Measurements from ENCODE around the gene KDF1. TPM values are rescaled to one million over a fixed set of nuclear protein-coding genes. Genes with fewer than 3 reads are reported as not detected.

The KDF1 gene
- total and polyA plus RNA-seq, 12 donors = 0.15 to 0.26 (median 0.22) TPM; not detected in 7

DNA sequence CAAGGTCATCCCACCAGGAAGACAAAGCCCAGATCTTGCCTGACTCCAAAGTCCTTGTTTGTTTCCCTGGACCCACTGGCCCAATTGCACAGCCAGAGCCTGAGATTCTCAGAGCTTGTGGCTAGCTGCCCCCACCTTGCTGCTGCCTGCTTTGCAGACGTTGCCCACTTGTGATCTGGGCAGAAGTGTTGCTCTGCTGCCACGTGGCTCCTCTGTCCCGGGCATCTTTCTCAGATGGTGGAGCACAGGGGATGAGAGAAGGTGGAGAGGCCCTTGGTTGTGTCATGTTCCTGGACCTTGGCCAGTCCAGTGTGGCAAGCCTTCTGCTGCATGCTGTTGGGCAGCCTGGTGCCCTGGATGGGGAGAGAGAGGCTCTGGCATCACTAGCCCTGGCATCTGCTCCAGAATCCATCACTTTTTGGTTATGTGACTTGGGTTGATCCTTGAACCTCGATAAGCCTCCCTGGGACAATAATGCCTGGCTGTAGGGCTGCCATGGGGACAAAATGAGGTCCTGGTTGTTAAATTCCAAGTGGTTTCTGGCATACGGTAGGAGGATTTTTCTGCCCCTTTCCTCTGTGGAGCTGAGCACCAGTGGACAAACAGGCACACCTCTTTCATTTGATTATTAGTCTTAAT is 44.9 kb downstream of the KDF1 start:
- DNase-seq (peak; percentile 53 to 66), ATAC-seq (peak; percentile 30 to 79 (median 56))
- Histone ChIP-seq H3K4me1 (peaks cover 0 to 28% (median 4%) of the 10 kb centered on the region in 9 donors), H3K27ac (peak overlapping the region in 9 of 10 donors; percentile 44 to 96 (median 94)), H3K9me3 (no peaks in the 10 kb centered on the region), H3K36me3 (peaks cover 0 to 6% (median 0%) of the 10 kb centered on the region in 9 donors), H3K27me3 (no peaks in the 10 kb centered on the region), H3K4me3 (no peak overlapping the region)
- intact Hi-C loops (cut with DNase I) = no loop called here
- TF ChIP-seq, protein P1, sequence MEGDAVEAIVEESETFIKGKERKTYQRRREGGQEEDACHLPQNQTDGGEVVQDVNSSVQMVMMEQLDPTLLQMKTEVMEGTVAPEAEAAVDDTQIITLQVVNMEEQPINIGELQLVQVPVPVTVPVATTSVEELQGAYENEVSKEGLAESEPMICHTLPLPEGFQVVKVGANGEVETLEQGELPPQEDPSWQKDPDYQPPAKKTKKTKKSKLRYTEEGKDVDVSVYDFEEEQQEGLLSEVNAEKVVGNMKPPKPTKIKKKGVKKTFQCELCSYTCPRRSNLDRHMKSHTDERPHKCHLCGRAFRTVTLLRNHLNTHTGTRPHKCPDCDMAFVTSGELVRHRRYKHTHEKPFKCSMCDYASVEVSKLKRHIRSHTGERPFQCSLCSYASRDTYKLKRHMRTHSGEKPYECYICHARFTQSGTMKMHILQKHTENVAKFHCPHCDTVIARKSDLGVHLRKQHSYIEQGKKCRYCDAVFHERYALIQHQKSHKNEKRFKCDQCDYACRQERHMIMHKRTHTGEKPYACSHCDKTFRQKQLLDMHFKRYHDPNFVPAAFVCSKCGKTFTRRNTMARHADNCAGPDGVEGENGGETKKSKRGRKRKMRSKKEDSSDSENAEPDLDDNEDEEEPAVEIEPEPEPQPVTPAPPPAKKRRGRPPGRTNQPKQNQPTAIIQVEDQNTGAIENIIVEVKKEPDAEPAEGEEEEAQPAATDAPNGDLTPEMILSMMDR (IDR thresholded peaks at IDR 0.05) = no peak
- 37 to 44% methylated on average over 5 of the region's 5 CpGs for WGBS, 2 donors

DNA sequence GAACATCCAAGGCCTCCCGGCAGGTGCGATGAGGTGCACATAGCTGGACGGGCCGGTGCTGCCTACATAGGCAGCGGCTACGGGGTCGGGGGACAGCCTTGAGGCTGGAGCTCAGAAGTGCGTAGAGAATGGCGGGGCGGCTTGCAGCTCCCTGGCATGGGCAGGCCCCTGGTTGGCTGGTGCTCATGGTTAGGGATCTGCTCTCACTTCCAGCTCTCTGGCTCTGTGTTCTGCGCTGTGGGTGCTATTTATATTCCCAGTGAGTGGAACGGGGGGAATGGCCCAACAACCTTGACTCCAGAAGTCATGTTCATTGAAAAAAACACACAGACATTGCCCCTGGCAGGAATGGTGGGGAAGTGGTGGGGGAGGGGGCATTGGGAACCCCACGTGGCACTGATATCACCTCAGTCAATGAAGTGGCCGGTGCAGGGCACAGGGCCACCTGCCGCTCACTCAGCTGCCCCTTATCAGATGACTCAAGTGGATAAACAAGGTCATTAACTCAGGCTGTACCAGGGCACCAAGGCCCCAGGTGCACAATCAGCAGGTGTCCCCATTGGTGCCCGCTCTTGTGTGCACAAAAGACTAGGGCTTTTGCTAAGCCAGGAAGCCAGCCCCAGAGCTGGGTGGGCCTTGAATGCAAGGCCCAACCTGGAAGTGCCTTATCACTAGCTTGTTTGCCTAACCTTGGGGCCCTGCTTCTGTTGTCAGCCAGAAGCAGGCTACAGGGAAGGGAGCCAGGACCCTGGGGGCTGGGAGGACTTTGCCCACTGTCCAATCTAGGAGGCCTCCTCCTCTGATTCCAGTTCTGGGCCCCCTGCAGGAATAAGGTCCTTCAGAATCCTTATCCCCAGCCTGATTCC is 46.3 kb downstream of the KDF1 start, which contains the start of gene NR0B2:
Gene NR0B2 (minus strand): TSS at position 222 of the 866 bp plus-strand sequence. CDS start 35 bp downstream, at position 187.
- 42 to 47% methylated on average over 16 of the region's 16 CpGs for WGBS, 2 donors
- Histone ChIP-seq H3K4me1 (peaks cover 0 to 28% (median 4%) of the 10 kb centered on the region in 9 donors), H3K27me3 (no peaks in the 10 kb centered on the region), H3K9me3 (no peaks in the 10 kb centered on the region), H3K4me3 (peak within 1 kb of the TSS; percentile 31 to 59 (median 52)), H3K36me3 (peaks cover 0 to 9% (median 0%) of the 10 kb centered on the region in 9 donors), H3K27ac (peak within 1 kb of the TSS; percentile 81 to 96 (median 94))
- intact Hi-C loops (cut with DNase I) = no loop called here
- TF ChIP-seq, protein P1 (IDR thresholded peaks at IDR 0.05) = no peak
- peak; percentile 56 to 68 for DNase-seq
- ATAC-seq = peak; percentile 76 to 91 (median 84)

DNA sequence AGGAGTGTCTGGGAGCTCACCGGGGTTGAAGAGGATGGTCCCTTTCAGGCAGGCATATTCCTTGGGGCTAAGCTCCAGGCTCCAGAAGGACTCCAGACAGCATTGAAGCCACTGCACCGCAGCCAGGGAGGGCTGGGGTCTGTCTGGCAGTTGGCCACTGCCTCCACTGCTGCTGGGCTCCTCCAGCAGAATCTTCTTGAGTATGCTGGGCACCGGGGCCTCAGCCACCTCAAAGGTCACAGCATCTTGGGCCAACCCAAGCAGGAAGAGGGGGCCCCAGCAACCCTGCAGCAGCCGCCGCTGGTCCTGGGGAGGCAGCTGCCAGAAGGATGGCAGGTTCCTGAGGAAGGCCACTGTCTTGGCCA is 46.9 kb downstream of the KDF1 start:
- TF ChIP-seq, protein P1 (IDR thresholded peaks at IDR 0.05) = no peak
- Histone ChIP-seq H3K27ac (peak overlapping the region; percentile 81 to 96 (median 94)), H3K4me1 (peaks cover 0 to 28% (median 4%) of the 10 kb centered on the region in 9 donors), H3K4me3 (peak overlapping the region; percentile 31 to 59 (median 52)), H3K36me3 (peaks cover 0 to 9% (median 0%) of the 10 kb centered on the region in 9 donors), H3K9me3 (no peaks in the 10 kb centered on the region), H3K27me3 (no peaks in the 10 kb centered on the region)
- ATAC-seq = peak in 6 of 8 donors; percentile 0 to 16 (median 5)
- WGBS, 2 donors = 39 to 50% methylated on average over 5 of the region's 5 CpGs
- intact Hi-C loops (cut with DNase I) = no loop called here
- DNase-seq = no peak

DNA sequence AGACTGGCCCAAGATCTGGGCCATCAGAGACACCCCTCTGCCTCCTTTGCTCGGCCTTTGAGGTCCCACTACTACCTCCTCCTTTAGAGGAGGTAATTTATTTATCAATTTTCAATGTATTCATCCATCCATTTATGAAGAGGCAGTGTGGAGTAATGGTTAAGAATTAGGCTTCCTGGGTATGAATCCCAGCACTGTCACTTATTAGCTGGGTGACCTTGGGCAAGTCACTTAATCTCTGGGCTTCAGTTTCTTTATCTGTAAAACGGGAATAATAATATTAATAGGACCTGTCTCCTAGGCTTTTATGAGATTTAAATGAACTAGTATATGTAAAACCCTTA is 48.1 kb downstream of the KDF1 start:
- WGBS, 2 donors = 36 to 68% methylated on average over 2 of the region's 2 CpGs
- Histone ChIP-seq H3K27me3 (no peaks in the 10 kb centered on the region), H3K9me3 (no peaks in the 10 kb centered on the region), H3K36me3 (peaks cover 0 to 9% (median 0%) of the 10 kb centered on the region in 9 donors), H3K4me1 (peaks cover 0 to 28% (median 4%) of the 10 kb centered on the region in 9 donors), H3K4me3 (peak overlapping the region in 9 of 10 donors; percentile 34 to 59 (median 56)), H3K27ac (peak overlapping the region in 1 of 10 donors; percentile 95)
- DNase-seq (no peak), ATAC-seq (no peak)
- intact Hi-C loops (cut with DNase I) = no loop called here
- TF ChIP-seq, protein P1 (IDR thresholded peaks at IDR 0.05) = no peak

Measured in heart right ventricle (tissue), 16 donors.